IMR-90 (cell line): ENCODE data around the gene CCDC51. TPM values are rescaled to one million over a fixed set of nuclear protein-coding genes. Genes with fewer than 3 reads are reported as not detected.

Experiments used
- ATAC-seq: fragments of 200-7000 bp; cut with Tn5 transposase; 2 replicates; pipeline ENCODE4 v1.9.1; 2020; ENCODE audit warnings: low read depth, mild to moderate bottlenecking, moderate library complexity
- BruUV-seq: library from RNA; stranded (reverse); fragments of 400-500 nt; replicated peaks from 2 replicates; lab custom pipeline; 2021; lab: Mats Ljungman, UMichigan
- CTCF ChIA-PET: fragments of 300-600 bp; formaldehyde crosslinking; extraction: SDS; loops from one replicate; lab custom pipeline; 2021; ENCODE audit warnings: antibody characterized with exemption; lab: Yijun Ruan, JAX
- POLR2A ChIA-PET: fragments of 300-600 bp; sonication (Branson Sonifier 250); formaldehyde crosslinking; loops from one replicate; lab custom pipeline; 2022; ENCODE audit warnings: antibody characterized with exemption; ENCODE audit not compliant: unreplicated experiment; lab: Charles Lee
- DNase-seq: peaks from one replicate; pipeline ENCODE4 v3.0.0; 2013
- H2AFZ ChIP-seq: replicated peaks from 2 replicates; pipeline ENCODE3; 2013; ENCODE audit warnings: low read length, mild to moderate bottlenecking; ENCODE audit not compliant: poor library complexity
- H2AK5ac ChIP-seq: 2 replicates; pipeline ENCODE4 v1.6.1; 2013; ENCODE audit warnings: low read depth, low read length, inconsistent platforms
- H2AK9ac ChIP-seq: replicated peaks from 2 replicates; pipeline ENCODE3; 2013; ENCODE audit warnings: mild to moderate bottlenecking, low read depth, low read length, moderate library complexity; ENCODE audit not compliant: poor library complexity
- H2BK120ac ChIP-seq: 2 replicates; pipeline ENCODE4 v1.6.1; 2013; ENCODE audit warnings: low read depth, low read length, inconsistent platforms
- H2BK15ac ChIP-seq: 3 replicates; pipeline ENCODE4 v1.6.1; 2013; ENCODE audit warnings: low read depth, low read length, inconsistent platforms
- H2BK20ac ChIP-seq: 2 replicates; pipeline ENCODE4 v1.6.1; 2013; ENCODE audit warnings: low read depth, mild to moderate bottlenecking, inconsistent platforms, low read length, moderate library complexity
- H2BK5ac ChIP-seq: 2 replicates; pipeline ENCODE4 v1.6.1; 2013; ENCODE audit warnings: mild to moderate bottlenecking, low read depth, low read length, inconsistent platforms; ENCODE audit not compliant: poor library complexity, severe bottlenecking
- H3K14ac ChIP-seq: replicated peaks from 2 replicates; pipeline ENCODE4 v1.6.1; 2013; ENCODE audit warnings: low read depth, low read length, inconsistent platforms
- H3K18ac ChIP-seq: 2 replicates; pipeline ENCODE4 v1.6.1; 2013; ENCODE audit warnings: low read depth, low read length, control low read depth
- H3K23ac ChIP-seq: 2 replicates; pipeline ENCODE4 v1.6.1; 2013; ENCODE audit warnings: low read depth, low read length, inconsistent platforms
- H3K27ac ChIP-seq: 2 replicates; pipeline ENCODE4 v1.5.1; 2013; ENCODE audit warnings: mild to moderate bottlenecking, control low read depth, low read length; ENCODE audit not compliant: insufficient read depth
- H3K27me3 ChIP-seq: 2 replicates; pipeline ENCODE4 v1.6.1; 2013; ENCODE audit warnings: low read length; ENCODE audit not compliant: control insufficient read depth, insufficient read depth
- H3K36me3 ChIP-seq: 2 replicates; pipeline ENCODE4 v1.6.1; 2013; ENCODE audit warnings: low read length, mixed read lengths; ENCODE audit not compliant: control insufficient read depth, insufficient read depth
- H3K4ac ChIP-seq: 2 replicates; pipeline ENCODE4 v1.6.1; 2013; ENCODE audit warnings: low read depth, low read length, inconsistent platforms
- H3K4me1 ChIP-seq: 2 replicates; pipeline ENCODE4 v1.6.1; 2013; ENCODE audit warnings: low read length, mixed read lengths; ENCODE audit not compliant: control insufficient read depth, insufficient read depth
- H3K4me2 ChIP-seq: 2 replicates; pipeline ENCODE4 v1.6.1; 2013; ENCODE audit warnings: low read depth, mild to moderate bottlenecking, control low read depth, low read length, moderate library complexity
- H3K4me3 ChIP-seq: 2 replicates; pipeline ENCODE4 v1.5.1; 2013; ENCODE audit warnings: low read depth, mild to moderate bottlenecking, control low read depth, low read length, moderate library complexity; ENCODE audit not compliant: insufficient read depth
- H3K56ac ChIP-seq: 2 replicates; pipeline ENCODE4 v1.6.1; 2013; ENCODE audit warnings: low read length, inconsistent platforms; ENCODE audit not compliant: insufficient read depth; ENCODE audit errors: extremely low read depth
- H3K79me1 ChIP-seq, 2 experiments: 2 replicates each; pipeline ENCODE4 v1.6.1; 2013; ENCODE audit warnings: low read length in 2 of 2, inconsistent platforms in 1 of 2, low read depth in 1 of 2
- H3K9ac ChIP-seq: 2 replicates; pipeline ENCODE4 v1.6.1; 2013; ENCODE audit warnings: low read depth, low read length, control low read depth
- H3K9me1 ChIP-seq: 2 replicates; pipeline ENCODE4 v1.6.1; 2013; ENCODE audit warnings: low read length, inconsistent platforms; ENCODE audit not compliant: insufficient read depth
- H3K9me3 ChIP-seq: 2 replicates; pipeline ENCODE4 v1.6.1; 2013; ENCODE audit warnings: low read length; ENCODE audit not compliant: control insufficient read depth, insufficient read depth
- H4K20me1 ChIP-seq: 2 replicates; pipeline ENCODE4 v1.6.1; 2013; ENCODE audit warnings: low read length, inconsistent platforms; ENCODE audit not compliant: insufficient read depth
- H4K5ac ChIP-seq: 2 replicates; pipeline ENCODE4 v1.6.1; 2013; ENCODE audit warnings: mild to moderate bottlenecking, low read depth, low read length, control low read depth
- H4K8ac ChIP-seq, 2 experiments: 2 replicates each; pipeline ENCODE4 v1.6.1; 2013; ENCODE audit warnings: low read depth in 2 of 2, low read length in 2 of 2, control low read depth in 1 of 2, inconsistent platforms in 1 of 2
- H4K91ac ChIP-seq: 2 replicates; pipeline ENCODE4 v1.6.1; 2013; ENCODE audit warnings: low read depth, low read length, inconsistent platforms; ENCODE audit not compliant: insufficient read depth
- BHLHE40 ChIP-seq: fragments of 150-350 bp; IDR thresholded peaks from 2 replicates; pipeline ENCODE4 v1.6.1; 2016; ENCODE audit warnings: mild to moderate bottlenecking, low read depth, low read length
- CHD1 ChIP-seq: IDR thresholded peaks from 2 replicates; pipeline ENCODE4 v1.6.1; 2012; ENCODE audit warnings: low read depth, low read length, improper control_type of control experiment
- FOS ChIP-seq: fragments of 150-350 bp; IDR thresholded peaks from 2 replicates; pipeline ENCODE4 v1.6.1; 2016; ENCODE audit warnings: low read depth, low read length
- MAFK ChIP-seq: IDR thresholded peaks from 2 replicates; pipeline ENCODE4 v1.6.1; 2012; ENCODE audit warnings: low read depth, low read length, improper control_type of control experiment
- MAZ ChIP-seq: IDR thresholded peaks from 2 replicates; pipeline ENCODE4 v1.6.1; 2012; ENCODE audit warnings: low read depth, mild to moderate bottlenecking, low read length, improper control_type of control experiment, moderate library complexity, borderline replicate concordance
- NFE2L2 ChIP-seq: fragments of 150-350 bp; IDR thresholded peaks from 2 replicates; pipeline ENCODE4 v1.6.1; 2016; ENCODE audit warnings: low read depth, mild to moderate bottlenecking, low read length
- RFX5 ChIP-seq: IDR thresholded peaks from 2 replicates; pipeline ENCODE4 v1.8.0; 2012; ENCODE audit warnings: low read depth, mild to moderate bottlenecking, low read length, moderate library complexity
- USF2 ChIP-seq: fragments of 150-350 bp; IDR thresholded peaks from 2 replicates; pipeline ENCODE4 v1.6.1; 2017; ENCODE audit warnings: mild to moderate bottlenecking, antibody characterized with exemption, low read length, low read depth
- WGBS, 2 experiments: methylation state at CpG; one replicate each; pipeline versions ENCODE4 v1.1.5 to v1.1.7; 2013; ENCODE audit warnings: missing lambda C conversion rate in 2 of 2; ENCODE audit not compliant: insufficient read length in 1 of 2; ENCODE audit errors: extremely low coverage in 2 of 2; 5-methylcytosine and 5-hydroxymethylcytosine counted together
- dilution Hi-C: fragments of 300-500 bp; cut with HindIII; formaldehyde crosslinking; loops from one replicate; pipeline ENCODE4 v1.14.3; 2018; ENCODE audit warnings: low sequenced_read_pairs; ENCODE audit not compliant: unreplicated experiment
- in situ Hi-C: fragments of 300-500 bp; cut with MboI; formaldehyde crosslinking; loops from 3 replicates; pipeline ENCODE4 v1.14.3; 2019; ENCODE audit warnings: low sequenced_read_pairs, inconsistent platforms, mixed read lengths
- intact Hi-C: fragments of 100-400 bp; cut with micrococcal nuclease; formaldehyde crosslinking; loops from 2 replicates; pipeline ENCODE4 v1.10.0; 2022
- polyA plus RNA-seq, 3 experiments: library from polyadenylated mRNA; depleted of rRNA; stranded (reverse); fragments of >200 nt; gene quantifications; 2 replicates each; pipeline ENCODE4 v1.2.3, GENCODE V29; 2012; ENCODE audit warnings: low replicate concordance in 1 of 3
- total RNA-seq: library from RNA; depleted of rRNA; stranded (reverse); fragments of >200 nt; gene quantifications from 2 replicates; pipeline ENCODE4 v1.2.3, GENCODE V29; 2012
- TF ChIP-seq, protein P1 (sequence below): fragments of 150-350 bp; IDR thresholded peaks from 2 replicates; pipeline ENCODE4 v1.6.1; 2016; ENCODE audit warnings: low read depth, mild to moderate bottlenecking, low read length, moderate library complexity, borderline replicate concordance

CCDC51 gene
- total and polyA plus RNA-seq, 2 of the 4 experiments (the other 2 are of a cell fraction) = 11.0 to 16.1 TPM

DNA sequence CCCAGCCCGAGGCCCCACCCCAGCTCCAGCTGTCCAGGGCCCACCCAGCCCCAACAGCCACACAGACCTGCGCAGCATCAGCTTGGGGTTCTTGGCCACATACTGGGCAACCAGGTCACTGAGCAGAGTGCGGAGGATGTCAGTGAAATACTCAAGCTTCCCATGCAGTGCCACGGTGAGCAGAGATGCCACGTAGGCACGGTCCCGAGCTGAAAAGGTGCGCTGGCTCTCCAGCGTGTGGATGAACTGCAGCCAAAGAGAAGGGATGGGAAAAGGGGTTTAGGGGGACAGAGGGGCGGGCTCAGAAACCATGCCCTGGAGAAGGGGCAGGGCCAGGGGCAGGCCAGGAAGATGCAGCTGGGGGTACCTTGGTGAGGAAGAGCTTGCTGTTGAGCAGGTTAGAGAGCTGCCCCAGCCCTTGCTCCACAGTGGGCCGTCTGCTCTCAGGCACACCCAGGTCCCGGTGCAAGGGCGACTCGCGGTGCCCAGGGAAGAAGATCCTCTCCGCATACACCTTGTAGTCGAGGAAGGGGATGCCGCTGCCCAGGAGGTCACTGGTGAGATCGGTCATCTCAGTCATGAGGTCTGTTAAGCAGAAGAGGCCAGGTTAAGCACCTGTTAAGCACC lies 27.4 kb downstream of the CCDC51 start:
- Histone ChIP-seq H3K79me1 (no peaks in the 10 kb centered on the region), H4K20me1 (no peaks in the 10 kb centered on the region; the same call in 1 of the 2 replicates), H2AK5ac (no peak overlapping the region), H3K27me3 (no peaks in the 10 kb centered on the region), H2BK120ac (no peak overlapping the region), H3K4ac (no peak overlapping the region), H3K4me1 (no peaks in the 10 kb centered on the region), H3K4me2 (no peak overlapping the region), H2BK15ac (no peak overlapping the region), H3K18ac (no peak overlapping the region), H2AFZ (no peak overlapping the region), H3K9me3 (no peaks in the 10 kb centered on the region), H3K23ac (no peak overlapping the region), H3K9me1 (no peaks in the 10 kb centered on the region), H4K91ac (no peak overlapping the region), H3K56ac (no peak overlapping the region), H4K5ac (no peak overlapping the region), H2BK20ac (no peak overlapping the region), H2AK9ac (peak overlapping the region; percentile 9), H3K4me3 (no peak overlapping the region), H3K9ac (no peak overlapping the region), H3K27ac (no peak overlapping the region), H2BK5ac (no peak overlapping the region), H3K36me3 (peaks cover 74% of the 10 kb centered on the region), H4K8ac (no peak overlapping the region), H3K14ac (no peak overlapping the region)
- DNase-seq = no peak
- POLR2A ChIA-PET = no interaction called here
- dilution Hi-C loops = no loop called here
- in situ Hi-C loops = no loop called here
- CTCF ChIA-PET = no interaction called here
- no TSS peak for BruUV-seq
- no peak for TF ChIP-seq USF2
- no peak for TF ChIP-seq BHLHE40
- TF ChIP-seq MAFK = no peak
- TF ChIP-seq MAZ = no peak
- no peak for TF ChIP-seq FOS
- no peak for TF ChIP-seq NFE2L2
- TF ChIP-seq CHD1 = no peak
- TF ChIP-seq RFX5 = no peak
- TF ChIP-seq, protein P1, sequence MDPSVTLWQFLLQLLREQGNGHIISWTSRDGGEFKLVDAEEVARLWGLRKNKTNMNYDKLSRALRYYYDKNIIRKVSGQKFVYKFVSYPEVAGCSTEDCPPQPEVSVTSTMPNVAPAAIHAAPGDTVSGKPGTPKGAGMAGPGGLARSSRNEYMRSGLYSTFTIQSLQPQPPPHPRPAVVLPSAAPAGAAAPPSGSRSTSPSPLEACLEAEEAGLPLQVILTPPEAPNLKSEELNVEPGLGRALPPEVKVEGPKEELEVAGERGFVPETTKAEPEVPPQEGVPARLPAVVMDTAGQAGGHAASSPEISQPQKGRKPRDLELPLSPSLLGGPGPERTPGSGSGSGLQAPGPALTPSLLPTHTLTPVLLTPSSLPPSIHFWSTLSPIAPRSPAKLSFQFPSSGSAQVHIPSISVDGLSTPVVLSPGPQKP = no peak
- intact Hi-C loops = no loop called here
- ATAC-seq = no peak
- 87% methylated on average over 3 of the region's 19 CpGs; no CpG with 5 or more reads in 1 of the 2 experiments for WGBS, 2 experiments
